T-cell (primary cell): ENCODE data around the gene RAB3IL1. TPM values are rescaled to one million over a fixed set of nuclear protein-coding genes. Genes with fewer than 3 reads are reported as not detected.

Experiments
- ATAC-seq, 4 experiments: fragments of 200-7000 bp in 3 of 4; fragments of 150-1000 bp in 1 of 4; cut with Tn5 transposase; replicated peaks in 1 of 4; 1 replicate in 3 of 4; 2 replicates in 1 of 4; pipeline ENCODE4 v1.10.0; 2021; ENCODE audit warnings: moderate library complexity in 3 of 4, mild to moderate bottlenecking in 2 of 4, moderate number of reproducible peaks in 1 of 4
- CTCF ChIA-PET, 2 donors: fragments of 300-600 bp; sonication (Branson Sonifier 250); formaldehyde crosslinking; loops; one replicate each; lab custom pipeline; 2022; ENCODE audit warnings: antibody characterized with exemption in 2 of 2; lab: Charles Lee
- POLR2A ChIA-PET, 2 donors: fragments of 300-600 bp; sonication (Branson Sonifier 250); formaldehyde crosslinking; loops; one replicate each; lab custom pipeline; 2022; ENCODE audit warnings: antibody characterized with exemption in 2 of 2; lab: Charles Lee
- DNase-seq, 35 experiments: peaks; one replicate each; pipeline versions ENCODE4 v3.0.0 to v3.0.0-alpha.2; 2013 to 2023
- H3K27ac ChIP-seq: one replicate; pipeline ENCODE4 v1.5.1; 2013; ENCODE audit warnings: low read length
- H3K27me3 ChIP-seq, 2 experiments: replicated peaks in 1 of 2; 1 replicate in 1 of 2; 2 replicates in 1 of 2; pipeline versions ENCODE4 v1.6.1 to v1.7.0; 2013; ENCODE audit warnings: low read length in 1 of 2, mixed read lengths in 1 of 2; ENCODE audit not compliant: control insufficient read depth in 2 of 2, insufficient read depth in 2 of 2; ENCODE audit errors: extremely low read depth in 1 of 2
- H3K36me3 ChIP-seq, 2 donors: 1 replicate in 1 of 2; 2 replicates in 1 of 2; pipeline versions ENCODE4 v1.6.1 to v1.7.0; 2013; ENCODE audit warnings: low read length in 1 of 2; ENCODE audit not compliant: control insufficient read depth in 2 of 2, insufficient read depth in 1 of 2; ENCODE audit errors: extremely low read depth in 1 of 2
- H3K4me1 ChIP-seq, 2 experiments: 1 replicate in 1 of 2; 2 replicates in 1 of 2; pipeline versions ENCODE4 v1.6.1 to v1.7.0; 2013; ENCODE audit warnings: low read length in 2 of 2, mixed read lengths in 1 of 2; ENCODE audit not compliant: insufficient read depth in 2 of 2, control insufficient read depth in 1 of 2; ENCODE audit errors: extremely low read depth in 1 of 2
- H3K4me3 ChIP-seq, 2 donors: 1 replicate in 1 of 2; 2 replicates in 1 of 2; pipeline versions ENCODE4 v1.5.1 to v1.7.0; 2013; ENCODE audit warnings: mild to moderate bottlenecking in 2 of 2, low read length in 1 of 2, moderate library complexity in 1 of 2; ENCODE audit not compliant: control insufficient read depth in 1 of 2; ENCODE audit errors: extremely low read depth in 1 of 2
- H3K9me3 ChIP-seq: 2 replicates; pipeline ENCODE4 v1.7.0; 2013
- H3K27ac Mint-ChIP-seq, 2 donors: one replicate each; pipeline ENCODE4 v1.8.0; 2020 to 2021; ENCODE audit warnings: mild to moderate bottlenecking in 2 of 2, mixed read lengths in 2 of 2
- H3K27me3 Mint-ChIP-seq, 2 donors: one replicate each; pipeline ENCODE4 v1.8.0; 2021 to 2022; ENCODE audit warnings: mixed read lengths in 2 of 2
- H3K36me3 Mint-ChIP-seq: one replicate; pipeline ENCODE4 v1.8.0; 2021; ENCODE audit warnings: mixed read lengths
- H3K4me1 Mint-ChIP-seq, 3 donors: one replicate each; pipeline ENCODE4 v1.8.0; 2020 to 2022; ENCODE audit warnings: mixed read lengths in 3 of 3, mild to moderate bottlenecking in 1 of 3
- H3K4me3 Mint-ChIP-seq, 3 donors: one replicate each; pipeline ENCODE4 v1.8.0; 2020 to 2022; ENCODE audit warnings: mild to moderate bottlenecking in 3 of 3, mixed read lengths in 3 of 3, moderate library complexity in 3 of 3
- H3K9me3 Mint-ChIP-seq, 3 donors: one replicate each; pipeline ENCODE4 v1.8.0; 2020 to 2022; ENCODE audit warnings: mixed read lengths in 3 of 3
- WGBS: methylation state at CpG from one replicate; pipeline ENCODE4 v1.1.5; 2013; ENCODE audit warnings: missing lambda C conversion rate; ENCODE audit not compliant: insufficient coverage; 5-methylcytosine and 5-hydroxymethylcytosine counted together
- total RNA-seq, 35 experiments: library from RNA in 6 of 35; stranded (reverse) in 6 of 35; fragments of 120-200 nt in 1 of 35; gene quantifications; one replicate each; pipeline versions ENCODE4 v1.2.1 to v1.2.4 and lab custom pipeline; 2013 to 2026

Gene RAB3IL1
- total RNA-seq, 5 donors from 2014 or later (not counting 1 experiment from before 2014, with no cell fraction given), result 0.12 to 0.28 TPM; not detected in 3

GRCh38 chr11:61919705-61920631 is 2.6 kb upstream of the RAB3IL1 start:
- peaks cover 7 to 11% (median 9%) of the 10 kb centered on the region in 3 donors for H3K4me1 Mint-ChIP-seq
- Histone ChIP-seq H3K9me3 (no peaks in the 10 kb centered on the region), H3K36me3 (no peaks in the 10 kb centered on the region), H3K4me3 (no peak overlapping the region), H3K27ac (no peak overlapping the region), H3K4me1 (peaks cover 0 to 8% of the 10 kb centered on the region in 2 experiments), H3K27me3 (peaks cover 0 to 73% of the 10 kb centered on the region in 2 experiments)
- peaks cover 49 to 55% of the 10 kb centered on the region in 2 donors for H3K27me3 Mint-ChIP-seq
- H3K4me3 Mint-ChIP-seq, result peak overlapping the region in 1 of 3 donors; percentile 3
- DNase-seq (peak in 1 of 35 experiments; percentile 7), ATAC-seq (no peak)
- WGBS, result 86% methylated on average over 12 of the region's 13 CpGs
- POLR2A ChIA-PET, result no interaction called here
- H3K27ac Mint-ChIP-seq, result no peak overlapping the region
- CTCF ChIA-PET, result no interaction called here
- H3K36me3 Mint-ChIP-seq, result no peaks in the 10 kb centered on the region
- H3K9me3 Mint-ChIP-seq, result no peaks in the 10 kb centered on the region

- peaks cover 0 to 8% of the 10 kb centered on the region in 2 experiments for H3K4me1 ChIP-seq
- WGBS, result 92% methylated on average over 4 of the region's 6 CpGs
- H3K27me3 ChIP-seq, result peaks cover 0 to 74% of the 10 kb centered on the region in 2 experiments
- H3K27me3 Mint-ChIP-seq, result peaks cover 54 to 63% of the 10 kb centered on the region in 2 donors
- H3K27ac ChIP-seq, result no peak overlapping the region
- ChIA-PET POLR2A (no interaction called here), CTCF (no interaction called here)
- H3K9me3 ChIP-seq, result no peaks in the 10 kb centered on the region
- H3K4me3 ChIP-seq, result no peak overlapping the region
- H3K9me3 Mint-ChIP-seq, result no peaks in the 10 kb centered on the region
- peak in 1 of 35 experiments; percentile 5 for DNase-seq
- peak overlapping the region in 1 of 3 donors; percentile 77 for H3K4me3 Mint-ChIP-seq
- no peaks in the 10 kb centered on the region for H3K36me3 ChIP-seq
- no peak overlapping the region for H3K27ac Mint-ChIP-seq
- no peaks in the 10 kb centered on the region for H3K36me3 Mint-ChIP-seq
- ATAC-seq, result no peak
- peaks cover 7 to 11% (median 9%) of the 10 kb centered on the region in 3 donors for H3K4me1 Mint-ChIP-seq
Observed at GRCh38 chr11:61918938-61919704, 1.8 kb upstream of the RAB3IL1 start.

- no peaks in the 10 kb centered on the region for H3K9me3 Mint-ChIP-seq
- CTCF ChIA-PET, result no interaction called here
- H3K4me3 ChIP-seq, result no peak overlapping the region
- ATAC-seq (no peak), DNase-seq (peak in 1 of 35 experiments; percentile 4)
- no peaks in the 10 kb centered on the region for H3K36me3 Mint-ChIP-seq
- no peaks in the 10 kb centered on the region for H3K9me3 ChIP-seq
- peaks cover 7 to 11% (median 9%) of the 10 kb centered on the region in 3 donors for H3K4me1 Mint-ChIP-seq
- peak overlapping the region in 1 of 2 donors; percentile 83 for H3K27ac Mint-ChIP-seq
- H3K27ac ChIP-seq, result no peak overlapping the region
- 79% methylated on average over 11 of the region's 14 CpGs for WGBS
- H3K4me3 Mint-ChIP-seq, result peak overlapping the region; percentile 68 to 77 (median 70)
- H3K27me3 Mint-ChIP-seq, result peaks cover 60 to 69% of the 10 kb centered on the region in 2 donors
- H3K36me3 ChIP-seq, result no peaks in the 10 kb centered on the region
- POLR2A ChIA-PET, result no interaction called here
- peaks cover 0 to 8% of the 10 kb centered on the region in 2 experiments for H3K4me1 ChIP-seq
- H3K27me3 ChIP-seq, result peaks cover 0 to 73% of the 10 kb centered on the region in 2 experiments
Observed at GRCh38 chr11:61918251-61918937, 1.0 kb upstream of the RAB3IL1 start.

- Mint-ChIP-seq H3K36me3 (no peaks in the 10 kb centered on the region), H3K27ac (no peak overlapping the region), H3K4me1 (peaks cover 7 to 11% (median 9%) of the 10 kb centered on the region in 3 donors), H3K27me3 (peaks cover 62 to 74% of the 10 kb centered on the region in 2 donors), H3K9me3 (no peaks in the 10 kb centered on the region), H3K4me3 (peak overlapping the region; percentile 49 to 60 (median 58))
- ChIA-PET POLR2A (interaction anchor here in 1 of 2 donors (0.5 to 0.6 kb wide), 3 partner anchors 11 to 198 kb away, joined by 3 to 7 read pairs (median 6); no protein-coding TSS in a partner anchor), CTCF (no interaction called here)
- Histone ChIP-seq H3K9me3 (no peaks in the 10 kb centered on the region), H3K27me3 (peaks cover 0 to 75% of the 10 kb centered on the region in 2 experiments), H3K4me3 (no peak overlapping the region), H3K27ac (no peak overlapping the region), H3K4me1 (peaks cover 0 to 8% of the 10 kb centered on the region in 2 experiments), H3K36me3 (no peaks in the 10 kb centered on the region)
- ATAC-seq (peak in 2 of 4 experiments; percentile 14 to 24), DNase-seq (no peak)
- WGBS, result 3% methylated on average over 26 of the region's 32 CpGs
Observed at GRCh38 chr11:61916737-61917333, 531 bp downstream of the RAB3IL1 start.

- 76% methylated on average over 5 of the region's 7 CpGs for WGBS
- DNase-seq (no peak), ATAC-seq (no peak)
- ChIA-PET CTCF (interaction anchor here (0.5 to 0.6 kb wide), 2 partner anchors 34 to 55 kb away, joined by 3 to 4 read pairs; no protein-coding TSS in a partner anchor), POLR2A (interaction anchor here in 1 of 2 donors (0.6 kb wide), 1 partner anchor 8 kb away, joined by 5 read pairs; no protein-coding TSS in a partner anchor)
- Histone ChIP-seq H3K27ac (no peak overlapping the region), H3K9me3 (no peaks in the 10 kb centered on the region), H3K4me3 (no peak overlapping the region), H3K27me3 (peaks cover 0 to 64% of the 10 kb centered on the region in 2 experiments), H3K36me3 (no peaks in the 10 kb centered on the region), H3K4me1 (peaks cover 0 to 8% of the 10 kb centered on the region in 2 experiments)
- H3K4me1 Mint-ChIP-seq, result peaks cover 7 to 11% (median 9%) of the 10 kb centered on the region in 3 donors
- no peaks in the 10 kb centered on the region for H3K36me3 Mint-ChIP-seq
- H3K9me3 Mint-ChIP-seq, result no peaks in the 10 kb centered on the region
- H3K4me3 Mint-ChIP-seq, result no peak overlapping the region
- peaks cover 49 to 62% of the 10 kb centered on the region in 2 donors for H3K27me3 Mint-ChIP-seq
- no peak overlapping the region for H3K27ac Mint-ChIP-seq
Observed at GRCh38 chr11:61914471-61915171, 2.7 kb downstream of the RAB3IL1 start.
